H1 (cell line): Measurements from ENCODE around the gene SLAMF1. TPM values are rescaled to one million over a fixed set of nuclear protein-coding genes. Genes with fewer than 3 reads are reported as not detected.

Experiments
- CTCF ChIA-PET: fragments of 300-600 bp; sonication (Branson Sonifier 250); formaldehyde crosslinking; loops from one replicate; lab custom pipeline; 2021; ENCODE audit not compliant: partially characterized antibody; lab: Charles Lee
- POLR2A ChIA-PET: fragments of 300-600 bp; sonication (Branson Sonifier 250); formaldehyde crosslinking; loops from one replicate; lab custom pipeline; 2021; ENCODE audit warnings: inconsistent platforms; ENCODE audit not compliant: partially characterized antibody; lab: Charles Lee
- DNase-seq, 2 experiments: peaks; one replicate each; pipeline versions ENCODE4 v3.0.0 to v3.0.0-alpha.2; 2010 to 2022; ENCODE audit warnings: low spot score in 2 of 2, low read depth in 1 of 2, mixed read lengths in 1 of 2
- FAIRE-seq: peaks from 2 replicates; lab custom pipeline; 2011; peaks lifted over from hg19 to GRCh38; lab: Jason Lieb, UNC
- H2AFZ ChIP-seq: 2 replicates; pipeline ENCODE4 v1.8.1; 2012; ENCODE audit warnings: low read length, inconsistent platforms
- H2AK5ac ChIP-seq: 2 replicates; pipeline ENCODE4 v1.6.1; 2013; ENCODE audit warnings: low read depth, low read length
- H2BK120ac ChIP-seq: replicated peaks from 2 replicates; pipeline ENCODE3; 2013; ENCODE audit warnings: low read depth, low read length, inconsistent platforms
- H2BK12ac ChIP-seq: 2 replicates; pipeline ENCODE4 v1.6.1; 2013; ENCODE audit warnings: low read depth, low read length
- H2BK15ac ChIP-seq: 2 replicates; pipeline ENCODE4 v1.6.1; 2013; ENCODE audit warnings: low read length
- H2BK20ac ChIP-seq: 2 replicates; pipeline ENCODE4 v1.6.1; 2013; ENCODE audit warnings: low read length
- H2BK5ac ChIP-seq: 2 replicates; pipeline ENCODE4 v1.6.1; 2013; ENCODE audit warnings: low read depth, low read length
- H3K14ac ChIP-seq: 2 replicates; pipeline ENCODE4 v1.6.1; 2013; ENCODE audit warnings: inconsistent platforms; ENCODE audit not compliant: insufficient read length
- H3K18ac ChIP-seq: 2 replicates; pipeline ENCODE4 v1.6.1; 2013; ENCODE audit warnings: low read length; ENCODE audit errors: extremely low read depth
- H3K23ac ChIP-seq: 2 replicates; pipeline ENCODE4 v1.6.1; 2013; ENCODE audit warnings: inconsistent platforms; ENCODE audit not compliant: insufficient read length
- H3K23me2 ChIP-seq: 2 replicates; pipeline ENCODE4 v1.6.1; 2013; ENCODE audit warnings: low read depth, low read length
- H3K27ac ChIP-seq: 2 replicates; pipeline ENCODE4 v1.6.1; 2011; ENCODE audit warnings: low read depth, low read length, inconsistent platforms
- H3K27me3 ChIP-seq, 4 experiments: replicated peaks in 1 of 4; 1 replicate in 1 of 4; 2 replicates in 3 of 4; pipeline versions ENCODE4 v1.6.1 to v1.8.1; 2011 to 2013; ENCODE audit warnings: low read length in 3 of 4, mild to moderate bottlenecking in 3 of 4, inconsistent platforms in 2 of 4, mixed read lengths in 2 of 4, moderate library complexity in 1 of 4; ENCODE audit not compliant: control insufficient read depth in 3 of 4, insufficient read depth in 3 of 4; ENCODE audit errors: extremely low read depth in 1 of 4
- H3K36me3 ChIP-seq, 4 experiments: 2 replicates each; pipeline versions ENCODE4 v1.6.1 to v1.8.1; 2011 to 2013; ENCODE audit warnings: mild to moderate bottlenecking in 4 of 4, low read length in 3 of 4, moderate library complexity in 2 of 4, control low read depth in 1 of 4, inconsistent platforms in 1 of 4; ENCODE audit not compliant: insufficient read depth in 4 of 4, control insufficient read depth in 2 of 4
- H3K4ac ChIP-seq: replicated peaks from 2 replicates; pipeline ENCODE3; 2013; ENCODE audit warnings: low read length, low read depth, mixed read lengths, inconsistent platforms; ENCODE audit not compliant: insufficient read length
- H3K4me1 ChIP-seq, 4 experiments: replicated peaks in 1 of 4; 1 replicate in 1 of 4; 2 replicates in 3 of 4; pipeline versions ENCODE4 v1.6.1 to v1.8.1; 2011 to 2013; ENCODE audit warnings: low read length in 3 of 4, inconsistent platforms in 2 of 4, mixed read lengths in 1 of 4; ENCODE audit not compliant: insufficient read depth in 4 of 4, control insufficient read depth in 3 of 4
- H3K4me2 ChIP-seq, 2 experiments: 2 replicates each; pipeline versions ENCODE4 v1.6.1 to v1.8.1; 2011 to 2013; ENCODE audit warnings: low read depth in 2 of 2, low read length in 2 of 2, control low read depth in 1 of 2, inconsistent platforms in 1 of 2, mild to moderate bottlenecking in 1 of 2; ENCODE audit not compliant: insufficient read depth in 1 of 2
- H3K4me3 ChIP-seq, 4 experiments: fragments of 200-600, 300-600 bp in 1 of 4; sonication (generic), shearing (Covaris generic), sonication (Bioruptor Twin) in 1 of 4; 2 replicates each; pipeline versions ENCODE4 v1.5.1 to v1.8.1; 2011 to 2016; ENCODE audit warnings: low read length in 4 of 4, low read depth in 3 of 4, control low read depth in 2 of 4, inconsistent platforms in 2 of 4, mild to moderate bottlenecking in 2 of 4, mixed read lengths in 1 of 4, moderate library complexity in 1 of 4; ENCODE audit not compliant: insufficient read depth in 2 of 4; ENCODE audit errors: extremely low read depth in 1 of 4
- H3K56ac ChIP-seq: replicated peaks from 2 replicates; pipeline ENCODE3; 2013; ENCODE audit warnings: low read depth, mild to moderate bottlenecking, mixed read lengths, low read length, inconsistent platforms; ENCODE audit not compliant: insufficient read length
- H3K79me1 ChIP-seq: 2 replicates; pipeline ENCODE4 v1.6.1; 2013; ENCODE audit warnings: low read depth, low read length, control low read depth
- H3K79me2 ChIP-seq, 2 experiments: 2 replicates each; pipeline versions ENCODE4 v1.6.1 to v1.8.1; 2012 to 2013; ENCODE audit warnings: low read length in 2 of 2, mild to moderate bottlenecking in 2 of 2, inconsistent platforms in 1 of 2; ENCODE audit not compliant: insufficient read depth in 2 of 2, control insufficient read depth in 1 of 2
- H3K9ac ChIP-seq, 4 experiments: replicated peaks in 1 of 4; 1 replicate in 1 of 4; 2 replicates in 3 of 4; pipeline versions ENCODE4 v1.6.1 to v1.8.1; 2011 to 2013; ENCODE audit warnings: low read depth in 3 of 4, low read length in 3 of 4, control low read depth in 2 of 4, mild to moderate bottlenecking in 2 of 4, moderate library complexity in 2 of 4, inconsistent platforms in 1 of 4; ENCODE audit errors: extremely low read depth in 1 of 4
- H3K9me3 ChIP-seq, 2 experiments: 2 replicates each; pipeline versions ENCODE4 v1.6.1 to v1.8.1; 2012 to 2013; ENCODE audit warnings: mild to moderate bottlenecking in 2 of 2, moderate library complexity in 2 of 2, control low read depth in 1 of 2, inconsistent platforms in 1 of 2, low read depth in 1 of 2, low read length in 1 of 2, mixed read lengths in 1 of 2; ENCODE audit not compliant: insufficient read depth in 2 of 2
- H4K20me1 ChIP-seq, 2 experiments: replicated peaks in 1 of 2; 2 replicates each; pipeline versions ENCODE3 to v1.8.1; 2011 to 2013; ENCODE audit warnings: inconsistent platforms in 2 of 2, low read length in 2 of 2, mild to moderate bottlenecking in 1 of 2; ENCODE audit not compliant: insufficient read depth in 2 of 2, control insufficient read depth in 1 of 2
- H4K5ac ChIP-seq: 2 replicates; pipeline ENCODE4 v1.6.1; 2013; ENCODE audit warnings: low read length, low read depth, mixed read lengths, inconsistent platforms; ENCODE audit not compliant: insufficient read length
- H4K8ac ChIP-seq: 2 replicates; pipeline ENCODE4 v1.8.0; 2013; ENCODE audit warnings: mild to moderate bottlenecking, moderate library complexity, low read length, inconsistent platforms; ENCODE audit not compliant: insufficient read depth; ENCODE audit errors: extremely low read depth
- H4K91ac ChIP-seq: replicated peaks from 2 replicates; pipeline ENCODE3; 2013; ENCODE audit warnings: low read length, mixed read lengths, inconsistent platforms; ENCODE audit not compliant: insufficient read length
- BCL11A ChIP-seq, 2 experiments: IDR thresholded peaks; one replicate each; pipeline ENCODE4 v1.6.1; 2011; ENCODE audit warnings: low read depth in 2 of 2, low read length in 2 of 2, mild to moderate bottlenecking in 2 of 2
- CREB1 ChIP-seq: IDR thresholded peaks from 2 replicates; pipeline ENCODE4 v1.6.1; 2012; ENCODE audit warnings: inconsistent platforms
- CTBP2 ChIP-seq: IDR thresholded peaks from 2 replicates; pipeline ENCODE4 v1.7.0; 2011; ENCODE audit warnings: borderline replicate concordance, mild to moderate bottlenecking, moderate library complexity, mixed read lengths, low read length; ENCODE audit not compliant: insufficient read depth, insufficient read length
- EZH2 ChIP-seq: fragments of 200-600 bp; sonication (generic); IDR thresholded peaks from 2 replicates; pipeline ENCODE4 v1.7.1; 2012; ENCODE audit warnings: low read depth, mild to moderate bottlenecking, moderate library complexity, low read length, inconsistent platforms; ENCODE audit not compliant: severe bottlenecking
- GABPA ChIP-seq: IDR thresholded peaks from 2 replicates; pipeline ENCODE4 v1.6.1; 2011; ENCODE audit warnings: mild to moderate bottlenecking, low read length, moderate library complexity, borderline replicate concordance; ENCODE audit not compliant: insufficient read depth
- JUND ChIP-seq: IDR thresholded peaks from 2 replicates; pipeline ENCODE4 v1.6.1; 2011; ENCODE audit warnings: mild to moderate bottlenecking, improper control_type of control experiment, low read length
- NRF1 ChIP-seq: IDR thresholded peaks from 2 replicates; pipeline ENCODE4 v1.6.1; 2011; ENCODE audit warnings: mild to moderate bottlenecking, low read depth, low read length, improper control_type of control experiment
- POU5F1 ChIP-seq: IDR thresholded peaks from 2 replicates; pipeline ENCODE4 v1.6.1; 2011; ENCODE audit warnings: low read depth, mild to moderate bottlenecking, low read length, moderate library complexity
- SRF ChIP-seq: IDR thresholded peaks from 2 replicates; pipeline ENCODE4 v1.6.1; 2011; ENCODE audit warnings: mild to moderate bottlenecking, low read depth, low read length, moderate library complexity
- TAF1 ChIP-seq: IDR thresholded peaks from 2 replicates; pipeline ENCODE4 v1.6.1; 2011; ENCODE audit warnings: mild to moderate bottlenecking, low read depth, low read length
- TAF7 ChIP-seq: optimal IDR thresholded peaks from 2 replicates; pipeline ENCODE3; 2011; ENCODE audit warnings: low read depth, mild to moderate bottlenecking, inconsistent platforms, low read length, moderate library complexity, borderline replicate concordance
- TCF12 ChIP-seq: IDR thresholded peaks from 2 replicates; pipeline ENCODE4 v1.6.1; 2011; ENCODE audit warnings: low read depth, mild to moderate bottlenecking, low read length
- WGBS, 2 experiments: shearing (Covaris generic) in 1 of 2; methylation state at CpG; one replicate each; pipeline versions ENCODE4 v1.1.6 to v1.1.7; 2013 to 2015; ENCODE audit warnings: low lambda C conversion rate in 2 of 2, mixed read lengths in 2 of 2, inconsistent platforms in 1 of 2, low coverage in 1 of 2, missing lambda C conversion rate in 1 of 2; ENCODE audit not compliant: insufficient replicate concordance in 2 of 2, insufficient coverage in 1 of 2, insufficient read length in 1 of 2; ENCODE audit errors: extremely low coverage in 1 of 2, missing lambda C conversion rate in 1 of 2; 5-methylcytosine and 5-hydroxymethylcytosine counted together
- polyA plus RNA-seq, 7 experiments: library from polyadenylated mRNA; depleted of rRNA in 3 of 7; stranded (reverse) in 5 of 7; unstranded in 2 of 7; fragments of >200 nt in 5 of 7; fragments of 200-250 nt in 2 of 7; gene quantifications; 1 replicate in 5 of 7; 2 replicates in 1 of 7; 4 replicates in 1 of 7; pipeline versions ENCODE4 v1.2.1 to v1.2.3, GENCODE V29; 2011 to 2013; ENCODE audit warnings: missing spikeins in 2 of 7, mixed read lengths in 2 of 7
- total RNA-seq: library from RNA; stranded (reverse); fragmentation: NEBNext Ultra II Directional; extraction: Animal tissue kit (Norgen Biotek cat#: 25700); gene quantifications from 2 replicates; pipeline ENCODE4 v1.2.1, GENCODE V29; 2021
- TF ChIP-seq, protein P1 (sequence below): IDR thresholded peaks from 2 replicates; pipeline ENCODE4 v1.6.1; 2012; ENCODE audit warnings: inconsistent platforms

SLAMF1 gene
- total and polyA plus RNA-seq, 2 of the 8 experiments (the other 6 are each of a cell fraction or from before 2014, with no cell fraction given) = not detected

DNA sequence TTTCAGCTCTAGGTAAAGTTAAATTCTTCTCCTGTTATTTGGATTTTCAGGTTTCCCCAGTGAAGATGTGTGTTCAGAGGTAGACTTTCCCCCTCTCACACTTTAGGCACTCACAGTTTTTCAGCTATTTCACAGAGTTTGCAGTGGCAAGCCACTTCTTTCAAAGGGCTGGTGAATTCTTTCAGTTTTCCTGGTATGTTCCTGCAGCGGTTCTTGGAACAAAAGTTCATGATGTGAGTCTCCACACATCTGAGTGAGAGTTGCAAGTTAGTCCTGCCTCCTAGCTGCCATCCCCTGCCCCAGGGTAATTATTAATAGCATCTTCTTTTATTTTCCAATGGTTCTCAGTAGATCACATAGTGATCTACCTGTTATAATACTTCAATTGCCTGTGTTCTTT, 40.2 kb downstream of the SLAMF1 start:
- Histone ChIP-seq H4K8ac (no peak overlapping the region), H4K20me1 (no peaks in the 10 kb centered on the region), H3K27ac (no peak overlapping the region), H2BK5ac (no peak overlapping the region), H2BK20ac (no peak overlapping the region), H2BK120ac (no peak overlapping the region), H3K4me1 (peaks cover 0 to 2% (median 0%) of the 10 kb centered on the region in 4 experiments; a peak in 1 of 7 replicates), H3K23me2 (no peaks in the 10 kb centered on the region), H2AK5ac (no peak overlapping the region)
- no peak for FAIRE-seq
- TF ChIP-seq CREB1 = no peak
- TF ChIP-seq, protein P1, sequence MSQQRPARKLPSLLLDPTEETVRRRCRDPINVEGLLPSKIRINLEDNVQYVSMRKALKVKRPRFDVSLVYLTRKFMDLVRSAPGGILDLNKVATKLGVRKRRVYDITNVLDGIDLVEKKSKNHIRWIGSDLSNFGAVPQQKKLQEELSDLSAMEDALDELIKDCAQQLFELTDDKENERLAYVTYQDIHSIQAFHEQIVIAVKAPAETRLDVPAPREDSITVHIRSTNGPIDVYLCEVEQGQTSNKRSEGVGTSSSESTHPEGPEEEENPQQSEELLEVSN = no peak
- TF ChIP-seq EZH2 = no peak
- no peak for TF ChIP-seq GABPA
- no peak for TF ChIP-seq POU5F1
- TF ChIP-seq BCL11A (IDR thresholded peaks at IDR 0.05; ENCODE audit: low read depth in 2 of 2, low read length in 2 of 2) = no peak
- no peak for TF ChIP-seq CTBP2
- no peak for TF ChIP-seq NRF1
- no peak for TF ChIP-seq TAF7
- no peak for TF ChIP-seq JUND
- no peak for TF ChIP-seq SRF
- no peak for TF ChIP-seq TAF1
- no peak for TF ChIP-seq TCF12
- TF ChIP-seq, all 59 proteins: peak for 0
- no peak overlapping the region for H3K14ac ChIP-seq
- no peak overlapping the region for H3K56ac ChIP-seq
- H3K79me2 ChIP-seq = no peaks in the 10 kb centered on the region
- no peak overlapping the region for H2BK15ac ChIP-seq
- no peak overlapping the region for H2BK12ac ChIP-seq
- no peak overlapping the region for H3K23ac ChIP-seq
- no peak overlapping the region for H4K5ac ChIP-seq
- H3K9me3 ChIP-seq = peaks cover 0 to 3% of the 10 kb centered on the region in 2 experiments; a peak in 1 of 4 replicates
- H3K36me3 ChIP-seq = no peaks in the 10 kb centered on the region
- H3K4me3 ChIP-seq = no peak overlapping the region
- H3K18ac ChIP-seq = no peak overlapping the region
- H4K91ac ChIP-seq = no peak overlapping the region
- H3K9ac ChIP-seq = no peak overlapping the region
- H3K27me3 ChIP-seq = no peaks in the 10 kb centered on the region
- no peaks in the 10 kb centered on the region for H3K79me1 ChIP-seq
- 94% methylated on average over 1 of the region's 1 CpG; no CpG with 5 or more reads in 1 of the 2 experiments for WGBS, 2 experiments
- DNase-seq = no peak
- ChIA-PET CTCF (interaction anchor here (0.6 to 9.5 kb wide), 27 partner anchors 9 to 254 kb away, joined by 3 to 88 read pairs (median 4); no protein-coding TSS in a partner anchor), POLR2A (no interaction called here)
- H3K4ac ChIP-seq = no peak overlapping the region
- no peak overlapping the region for H3K4me2 ChIP-seq
- H2AFZ ChIP-seq = no peak overlapping the region; the same call in 1 of the 2 replicates
